WTC11 (cell line): ENCODE data around the gene SERBP1. TPM values are rescaled to one million over a fixed set of nuclear protein-coding genes. Genes with fewer than 3 reads are reported as not detected.

ENCODE experiments used
- ATAC-seq: fragments of 200-7000 bp; cut with Tn5 transposase; 2 replicates; pipeline ENCODE4 v1.10.0; 2021; ENCODE audit warnings: mild to moderate bottlenecking, moderate library complexity
- CTCF ChIA-PET: fragments of 300-600 bp; sonication (Branson Sonifier 250); formaldehyde crosslinking; loops from one replicate; lab custom pipeline; 2021; ENCODE audit warnings: antibody characterized with exemption; lab: Charles Lee
- POLR2A ChIA-PET: fragments of 350-600 bp; sonication (Branson Sonifier 250); formaldehyde crosslinking; loops from one replicate; lab custom pipeline; 2021; ENCODE audit warnings: antibody characterized with exemption; lab: Charles Lee
- DNase-seq: peaks from one replicate; pipeline ENCODE4 v3.0.0; 2021; ENCODE audit warnings: low spot score
- H3K27ac Mint-ChIP-seq: 2 replicates; pipeline ENCODE4 v1.8.0; 2021; ENCODE audit warnings: mixed read lengths
- H3K27me3 Mint-ChIP-seq: 2 replicates; pipeline ENCODE4 v1.8.0; 2021; ENCODE audit warnings: low read depth, mild to moderate bottlenecking, moderate library complexity, mixed read lengths
- H3K36me3 Mint-ChIP-seq: 2 replicates; pipeline ENCODE4 v1.8.0; 2021; ENCODE audit warnings: mixed read lengths
- H3K4me1 Mint-ChIP-seq: 2 replicates; pipeline ENCODE4 v1.8.0; 2022; ENCODE audit warnings: mixed read lengths
- H3K4me3 Mint-ChIP-seq: 2 replicates; pipeline ENCODE4 v1.8.0; 2021; ENCODE audit warnings: mild to moderate bottlenecking, moderate library complexity, mixed read lengths
- H3K9me3 Mint-ChIP-seq: 2 replicates; pipeline ENCODE4 v1.8.0; 2021; ENCODE audit warnings: mixed read lengths
- AR ChIP-seq: fragments of 250-450 bp; sonication (Bioruptor Pico); IDR thresholded peaks from 2 replicates; pipeline ENCODE4 v1.9.0; 2021; ENCODE audit warnings: mild to moderate bottlenecking
- ATF1 ChIP-seq: sonication (generic); formaldehyde crosslinking; IDR thresholded peaks from 2 replicates; pipeline ENCODE4 v1.8.1; 2023; ENCODE audit warnings: mild to moderate bottlenecking, moderate library complexity, missing genetic modification reagents
- ATF3 ChIP-seq: sonication (generic); formaldehyde crosslinking; conservative IDR thresholded peaks from 2 replicates; pipeline ENCODE4 v1.8.1; 2022; ENCODE audit warnings: mild to moderate bottlenecking, missing genetic modification reagents
- CBFB ChIP-seq: sonication (generic); formaldehyde crosslinking; IDR thresholded peaks from 2 replicates; pipeline ENCODE4 v1.8.1; 2022; ENCODE audit warnings: mild to moderate bottlenecking, low read depth, missing genetic modification reagents
- CREM ChIP-seq: sonication (generic); formaldehyde crosslinking; IDR thresholded peaks from 2 replicates; pipeline ENCODE4 v1.8.1; 2022; ENCODE audit warnings: mild to moderate bottlenecking, missing genetic modification reagents, moderate library complexity
- E2F1 ChIP-seq: sonication (generic); formaldehyde crosslinking; IDR thresholded peaks from 2 replicates; pipeline ENCODE4 v1.8.0; 2022; ENCODE audit warnings: mild to moderate bottlenecking, missing genetic modification reagents
- GABPB1 ChIP-seq: sonication (generic); formaldehyde crosslinking; IDR thresholded peaks from 2 replicates; pipeline ENCODE4 v1.8.1; 2023; ENCODE audit warnings: mild to moderate bottlenecking, missing genetic modification reagents
- IRF1 ChIP-seq: sonication (generic); formaldehyde crosslinking; IDR thresholded peaks from 2 replicates; pipeline ENCODE4 v1.8.0; 2023; ENCODE audit warnings: missing genetic modification reagents
- MLX ChIP-seq: sonication (generic); formaldehyde crosslinking; IDR thresholded peaks from 2 replicates; pipeline ENCODE4 v1.8.1; 2023; ENCODE audit warnings: mild to moderate bottlenecking, missing genetic modification reagents, moderate library complexity
- NFATC4 ChIP-seq: fragments of 250-450 bp; sonication (Bioruptor Pico); IDR thresholded peaks from 2 replicates; pipeline ENCODE4 v1.9.0; 2021; ENCODE audit warnings: mild to moderate bottlenecking
- NR2C2 ChIP-seq: sonication (generic); formaldehyde crosslinking; IDR thresholded peaks from 2 replicates; pipeline ENCODE4 v1.8.0; 2022; ENCODE audit warnings: mild to moderate bottlenecking, missing genetic modification reagents
- PREB ChIP-seq: sonication (generic); formaldehyde crosslinking; IDR thresholded peaks from 2 replicates; pipeline ENCODE4 v1.8.1; 2022; ENCODE audit warnings: mild to moderate bottlenecking, missing genetic modification reagents, moderate library complexity, borderline replicate concordance
- PRRX2 ChIP-seq: fragments of 250-450 bp; sonication (Bioruptor Pico); IDR thresholded peaks from 2 replicates; pipeline ENCODE4 v1.8.0; 2021; ENCODE audit warnings: mild to moderate bottlenecking
- RORB ChIP-seq: fragments of 250-450 bp; sonication (Bioruptor Pico); IDR thresholded peaks from 2 replicates; pipeline ENCODE4 v1.9.0; 2021; ENCODE audit warnings: mild to moderate bottlenecking
- SMAD4 ChIP-seq: sonication (generic); formaldehyde crosslinking; IDR thresholded peaks from 2 replicates; pipeline ENCODE4 v1.8.0; 2022; ENCODE audit warnings: mild to moderate bottlenecking, missing genetic modification reagents
- TP53 ChIP-seq: sonication (generic); formaldehyde crosslinking; IDR thresholded peaks from 2 replicates; pipeline ENCODE4 v1.8.1; 2023; ENCODE audit warnings: mild to moderate bottlenecking, missing genetic modification reagents
- USF2 ChIP-seq: sonication (generic); formaldehyde crosslinking; IDR thresholded peaks from 2 replicates; pipeline ENCODE4 v1.8.1; 2023; ENCODE audit warnings: mild to moderate bottlenecking, missing genetic modification reagents, moderate library complexity
- ZMAT4 ChIP-seq: fragments of 250-450 bp; sonication (Bioruptor Pico); IDR thresholded peaks from 2 replicates; pipeline ENCODE4 v1.9.0; 2021; ENCODE audit warnings: mild to moderate bottlenecking
- ZNF317 ChIP-seq: sonication (generic); formaldehyde crosslinking; IDR thresholded peaks from 2 replicates; pipeline ENCODE4 v1.8.1; 2023; ENCODE audit warnings: low read depth, mild to moderate bottlenecking, moderate library complexity, missing genetic modification reagents, borderline replicate concordance
- total RNA-seq: library from RNA; stranded (reverse); gene quantifications from 3 replicates; pipeline ENCODE4 v1.2.3, GENCODE V29; 2021

SERBP1 gene
- total RNA-seq, 1 experiment from 2014 or later: 543 TPM

GRCh38 chr1:67405473-67406245 lies 24.5 kb downstream of the SERBP1 start:
- Mint-ChIP-seq H3K4me1 (peaks cover 18% of the 10 kb centered on the region), H3K36me3 (0 out of 2 replicates have a peak, but pooled peaks cover 3% of the 10 kb centered on the region), H3K4me3 (no peak overlapping the region), H3K27ac (peak overlapping the region; percentile 79), H3K27me3 (no peaks in the 10 kb centered on the region), H3K9me3 (0 out of 2 replicates have a peak, but pooled peaks cover 6% of the 10 kb centered on the region)
- ChIA-PET CTCF (no interaction called here), POLR2A (interaction anchor here (1.2 kb wide), 1 partner anchor 24 kb away, joined by 5 read pairs; the partner anchor contains the start of gene SERBP1)
- TF ChIP-seq CBFB (CRISPR knock-in tag): no peak
- TF ChIP-seq MLX (CRISPR knock-in tag): no peak
- ATAC-seq (no peak), DNase-seq (no peak)

- ATAC-seq (no peak), DNase-seq (no peak)
- no peaks in the 10 kb centered on the region for H3K27me3 Mint-ChIP-seq
- no peaks in the 10 kb centered on the region for H3K36me3 Mint-ChIP-seq
- H3K4me3 Mint-ChIP-seq: no peak overlapping the region
- H3K4me1 Mint-ChIP-seq: peaks cover 18% of the 10 kb centered on the region
- ChIA-PET CTCF (no interaction called here), POLR2A (no interaction called here)
- TF ChIP-seq ZMAT4 (CRISPR knock-in tag): no peak
- TF ChIP-seq ATF3 (CRISPR knock-in tag): no peak
- TF ChIP-seq TP53 (CRISPR knock-in tag): no peak
- TF ChIP-seq E2F1 (CRISPR knock-in tag): no peak
- no peak for TF ChIP-seq ZNF317
- H3K27ac Mint-ChIP-seq: peak overlapping the region; percentile 22; the same call in 1 of the 2 replicates
- 0 out of 2 replicates have a peak, but pooled peaks cover 6% of the 10 kb centered on the region for H3K9me3 Mint-ChIP-seq
Observed at GRCh38 chr1:67404212-67404620, 26.0 kb downstream of the SERBP1 start.

GRCh38 chr1:67401443-67401842 lies 28.8 kb downstream of the SERBP1 start:
- no peak for DNase-seq
- Mint-ChIP-seq H3K4me3 (no peak overlapping the region), H3K36me3 (peaks cover 13% of the 10 kb centered on the region), H3K9me3 (0 out of 2 replicates have a peak, but pooled peaks cover 6% of the 10 kb centered on the region), H3K27ac (peak overlapping the region; percentile 42; the same call in 1 of the 2 replicates), H3K4me1 (peaks cover 32% of the 10 kb centered on the region), H3K27me3 (no peaks in the 10 kb centered on the region)
- no peak for ATAC-seq
- TF ChIP-seq IRF1 (CRISPR knock-in tag) (no peak), USF2 (no peak), GABPB1 (CRISPR knock-in tag) (no peak), NR2C2 (CRISPR knock-in tag) (no peak), PREB (no peak), AR (CRISPR knock-in tag) (peak; percentile 55; the same call in 1 of the 2 replicates), RORB (CRISPR knock-in tag) (no peak), CREM (no peak), NFATC4 (CRISPR knock-in tag) (0 out of 2 replicates have a peak, but pooled peaks have one; percentile 9), SMAD4 (CRISPR knock-in tag) (no peak), PRRX2 (no peak), ATF1 (CRISPR knock-in tag) (no peak)
- ChIA-PET POLR2A (no interaction called here), CTCF (interaction anchor here (1.1 kb wide), 1 partner anchor 54 kb away, joined by 5 read pairs; no protein-coding TSS in a partner anchor)
